ENCODE results near the gene NACA2.
"Not testable (repeated sequence)": the region's sequence is repeated elsewhere in the genome, so short reads cannot be mapped to it uniquely, and the experiment has no call there.

Gene NACA2

GRCh38 chr17:61575352-61575975, 15.6 kb downstream of the NACA2 start:
- no peak for DNase-seq

GRCh38 chr17:61574542-61575351, 16.3 kb downstream of the NACA2 start:
- no peak for DNase-seq

GRCh38 chr17:61572547-61572946, 18.5 kb downstream of the NACA2 start:
- DNase-seq: not testable (repeated sequence)

GRCh38 chr17:61571624-61572023, 19.4 kb downstream of the NACA2 start:
- DNase-seq: no peak

- no peak for DNase-seq
These were observed 20.9 kb downstream of the NACA2 start for GRCh38 chr17:61570118-61570517.

GRCh38 chr17:61569525-61569924, 21.5 kb downstream of the NACA2 start:
- not testable (repeated sequence) for DNase-seq

- no peak for DNase-seq
These were observed 22.6 kb downstream of the NACA2 start for GRCh38 chr17:61568219-61569072.

GRCh38 chr17:61567045-61567802, 23.8 kb downstream of the NACA2 start:
- DNase-seq: no peak

GRCh38 chr17:61566448-61566847, 24.6 kb downstream of the NACA2 start:
- DNase-seq: not testable (repeated sequence)

GRCh38 chr17:61565850-61566249, 25.2 kb downstream of the NACA2 start:
- DNase-seq: not testable (repeated sequence)

GRCh38 chr17:61565213-61565612, 25.8 kb downstream of the NACA2 start:
- no peak for DNase-seq

- no peak for DNase-seq
These were observed 28.7 kb downstream of the NACA2 start for GRCh38 chr17:61562287-61562686.

GRCh38 chr17:61561354-61561753, 29.7 kb downstream of the NACA2 start:
- DNase-seq: no peak

- no peak for DNase-seq
These were observed 30.9 kb downstream of the NACA2 start for GRCh38 chr17:61560071-61560470.

- no peak for DNase-seq
These were observed 34.5 kb downstream of the NACA2 start for GRCh38 chr17:61556224-61557188.

- no peak for DNase-seq
These were observed 35.9 kb downstream of the NACA2 start for GRCh38 chr17:61555127-61555566.

GRCh38 chr17:61554209-61554608, 36.8 kb downstream of the NACA2 start:
- no peak for DNase-seq

GRCh38 chr17:61552560-61552959, 38.5 kb downstream of the NACA2 start:
- not testable (repeated sequence) for DNase-seq

GRCh38 chr17:61551255-61551742, 39.7 kb downstream of the NACA2 start:
- peak in 1 of 6 experiments; percentile 1 for DNase-seq

GRCh38 chr17:61547113-61547512, 43.9 kb downstream of the NACA2 start:
- DNase-seq: no peak

- DNase-seq: no peak
These were observed 45.6 kb downstream of the NACA2 start for GRCh38 chr17:61545335-61545938.
